ENCODE data around the gene SHCBP1. TPM values are rescaled to one million over a fixed set of nuclear protein-coding genes. Genes with fewer than 3 reads are reported as not detected.
A peak's percentile ranks its signal among the peaks of the same experiment; 100 is the strongest.

SHCBP1 gene
- total RNA-seq, result 1 to 10 TPM in 1 of 4 donors, not detected in 3; 1.8 TPM

DNA sequence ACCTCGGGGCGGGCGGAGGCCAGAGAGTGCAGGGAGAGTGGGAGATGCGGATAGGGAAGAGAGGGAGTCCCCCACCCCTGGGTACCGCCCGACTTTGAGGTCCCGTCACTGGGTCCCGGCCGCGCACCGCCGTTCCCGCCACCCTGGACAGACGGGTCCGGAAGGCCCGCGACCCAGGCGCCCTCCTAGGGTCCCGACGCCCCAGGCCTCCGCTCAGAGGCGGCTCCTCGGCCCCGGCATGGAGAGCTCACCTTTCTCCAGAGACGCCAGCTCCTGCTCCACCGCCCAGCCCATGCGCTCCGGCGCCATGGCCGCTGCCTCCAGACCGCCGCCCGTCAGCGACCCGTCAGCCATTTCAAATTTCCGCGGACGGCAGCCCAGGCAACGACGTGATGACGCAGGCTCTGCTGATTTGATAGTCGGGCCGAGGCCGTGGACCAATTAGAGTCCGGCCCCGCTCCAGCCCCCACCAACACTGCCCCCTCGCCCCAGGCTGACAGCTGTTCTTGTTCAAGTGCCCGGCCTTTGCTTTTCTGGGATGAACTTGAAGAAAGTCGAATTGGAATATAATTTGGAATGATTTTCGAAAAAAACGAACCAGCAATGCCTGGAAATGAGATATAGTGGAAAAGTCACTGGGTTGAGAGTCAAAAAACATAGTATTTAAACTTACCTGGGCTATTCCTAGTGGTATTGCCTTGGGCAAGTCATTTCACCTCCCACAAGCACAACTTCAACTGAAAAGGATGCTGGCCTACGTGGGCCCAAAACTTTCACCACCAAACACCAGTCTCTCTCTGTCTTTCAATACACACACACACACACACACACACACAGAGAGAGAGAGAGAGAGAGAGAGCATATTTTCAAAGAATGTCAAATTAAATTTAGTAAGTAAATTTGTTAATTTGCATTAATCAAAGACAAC, at the start of gene SHCBP1:
Gene SHCBP1 (minus strand): TSS at position 374 of the 928 bp plus-strand sequence. CDS start 20 bp downstream, at position 354.
- H3K36me3 ChIP-seq, result no peaks in the 10 kb centered on the region
- DNase-seq, result peak; percentile 74 to 78
- H3K4me1 ChIP-seq, result peaks cover 0 to 5% of the 10 kb centered on the region in 2 donors
- H3K27ac ChIP-seq, result no peak within 1 kb of the TSS
- TF ChIP-seq POLR2A (IDR thresholded peaks at IDR 0.05), result no peak
- TF ChIP-seq, protein P1, sequence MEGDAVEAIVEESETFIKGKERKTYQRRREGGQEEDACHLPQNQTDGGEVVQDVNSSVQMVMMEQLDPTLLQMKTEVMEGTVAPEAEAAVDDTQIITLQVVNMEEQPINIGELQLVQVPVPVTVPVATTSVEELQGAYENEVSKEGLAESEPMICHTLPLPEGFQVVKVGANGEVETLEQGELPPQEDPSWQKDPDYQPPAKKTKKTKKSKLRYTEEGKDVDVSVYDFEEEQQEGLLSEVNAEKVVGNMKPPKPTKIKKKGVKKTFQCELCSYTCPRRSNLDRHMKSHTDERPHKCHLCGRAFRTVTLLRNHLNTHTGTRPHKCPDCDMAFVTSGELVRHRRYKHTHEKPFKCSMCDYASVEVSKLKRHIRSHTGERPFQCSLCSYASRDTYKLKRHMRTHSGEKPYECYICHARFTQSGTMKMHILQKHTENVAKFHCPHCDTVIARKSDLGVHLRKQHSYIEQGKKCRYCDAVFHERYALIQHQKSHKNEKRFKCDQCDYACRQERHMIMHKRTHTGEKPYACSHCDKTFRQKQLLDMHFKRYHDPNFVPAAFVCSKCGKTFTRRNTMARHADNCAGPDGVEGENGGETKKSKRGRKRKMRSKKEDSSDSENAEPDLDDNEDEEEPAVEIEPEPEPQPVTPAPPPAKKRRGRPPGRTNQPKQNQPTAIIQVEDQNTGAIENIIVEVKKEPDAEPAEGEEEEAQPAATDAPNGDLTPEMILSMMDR (IDR thresholded peaks at IDR 0.05), result no peak
- intact Hi-C loops (cut with DNase I), result no loop called here
- H3K27me3 ChIP-seq, result no peaks in the 10 kb centered on the region
- H3K4me3 ChIP-seq (replicated peaks in 1 of 3), result peak within 1 kb of the TSS; percentile 6 to 36 (median 10)
- WGBS, 2 donors, result 1 to 2% methylated on average over 36 to 38 of the region's 52 CpGs
- H3K9me3 ChIP-seq, result no peaks in the 10 kb centered on the region

DNA sequence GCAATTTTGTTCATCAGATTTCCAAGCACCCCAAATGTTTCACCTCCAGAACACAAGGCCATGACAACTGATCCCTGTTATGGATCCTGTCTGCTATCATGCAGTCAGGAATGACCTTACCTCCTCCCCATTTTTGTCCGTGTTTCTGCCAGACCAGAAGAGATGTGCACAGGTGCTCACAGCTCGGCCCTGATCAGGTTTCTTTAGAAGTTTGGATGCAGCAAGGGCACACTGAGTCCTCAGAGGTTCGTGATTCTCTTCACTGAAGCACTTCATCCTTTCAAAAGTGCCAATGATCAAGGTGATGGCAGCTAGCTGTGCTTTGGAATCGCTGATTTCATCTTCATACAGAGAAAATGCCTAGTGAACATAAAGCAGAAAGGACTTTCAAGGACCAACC, 40.9 kb upstream of the SHCBP1 start:
- Histone ChIP-seq H3K4me1 (no peaks in the 10 kb centered on the region), H3K27ac (no peak overlapping the region), H3K36me3 (peaks cover 38 to 39% of the 10 kb centered on the region in 2 donors), H3K4me3 (replicated peaks in 1 of 3) (no peak overlapping the region), H3K27me3 (no peaks in the 10 kb centered on the region), H3K9me3 (no peaks in the 10 kb centered on the region)
- TF ChIP-seq POLR2A (IDR thresholded peaks at IDR 0.05), result no peak
- TF ChIP-seq, protein P1 (IDR thresholded peaks at IDR 0.05), result no peak
- intact Hi-C loops (cut with DNase I), result no loop called here
- no peak for DNase-seq
- WGBS, 2 donors, result 71 to 73% methylated on average over 4 of the region's 4 CpGs

GRCh38 chr16:46658925-46659324, 37.7 kb upstream of the SHCBP1 start:
- Histone ChIP-seq H3K27ac (no peak overlapping the region), H3K27me3 (no peaks in the 10 kb centered on the region), H3K36me3 (peaks cover 36 to 39% of the 10 kb centered on the region in 2 donors), H3K4me3 (replicated peaks in 1 of 3) (no peak overlapping the region), H3K4me1 (no peaks in the 10 kb centered on the region), H3K9me3 (no peaks in the 10 kb centered on the region)
- TF ChIP-seq, protein P1 (IDR thresholded peaks at IDR 0.05), result no peak
- no peak for TF ChIP-seq POLR2A (IDR thresholded peaks at IDR 0.05)
- intact Hi-C loops (cut with DNase I), result no loop called here
- WGBS, 2 donors, result 60 to 67% methylated on average over 1 of the region's 1 CpG
- peak in 1 of 2 donors; percentile 3 for DNase-seq

DNA sequence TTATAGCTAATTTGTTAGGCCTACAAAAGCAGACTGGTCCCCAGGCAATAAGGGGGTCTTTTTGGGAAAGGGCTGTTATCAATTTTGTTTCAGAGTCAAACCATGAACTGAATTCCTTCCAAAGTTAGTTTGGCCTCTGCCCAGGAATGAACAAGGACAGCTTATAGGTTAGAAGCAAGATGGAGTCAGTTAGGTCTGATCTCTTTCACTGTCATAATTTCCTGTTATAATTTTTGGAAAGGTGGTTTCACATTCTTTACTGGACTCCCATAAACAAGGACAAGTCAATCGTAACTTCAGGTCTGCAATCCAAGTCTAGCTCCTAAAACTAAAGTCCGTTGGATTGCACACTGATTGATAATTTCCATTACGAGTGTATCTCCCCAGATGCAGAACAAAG, 30.1 kb upstream of the SHCBP1 start:
- H3K27me3 ChIP-seq, result no peaks in the 10 kb centered on the region
- H3K4me3 ChIP-seq (replicated peaks in 1 of 3), result no peak overlapping the region
- no peaks in the 10 kb centered on the region for H3K4me1 ChIP-seq
- H3K9me3 ChIP-seq, result no peaks in the 10 kb centered on the region
- TF ChIP-seq, protein P1 (IDR thresholded peaks at IDR 0.05), result no peak
- H3K27ac ChIP-seq, result no peak overlapping the region
- no peaks in the 10 kb centered on the region for H3K36me3 ChIP-seq
- 89 to 94% methylated on average over 3 of the region's 3 CpGs for WGBS, 2 donors
- intact Hi-C loops (cut with DNase I), result no loop called here
- no peak for DNase-seq

DNA sequence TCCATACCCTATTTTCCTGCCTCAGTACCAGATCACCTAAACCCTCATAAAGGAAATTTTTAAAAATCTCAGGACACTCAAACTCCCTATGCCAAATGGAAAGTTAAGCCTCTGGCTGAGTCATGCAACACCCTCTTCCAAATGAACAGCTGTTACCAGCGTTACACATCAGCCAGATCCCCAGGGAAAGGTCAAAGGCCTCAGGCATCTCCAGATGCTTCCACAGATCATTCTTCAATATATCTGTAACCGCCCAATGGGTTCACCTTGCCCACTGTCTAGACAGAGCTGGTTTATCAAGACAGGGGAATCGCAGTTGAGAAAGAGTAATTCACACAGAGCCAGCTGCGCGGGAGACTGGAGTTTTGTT, 29.1 kb upstream of the SHCBP1 start:
- Histone ChIP-seq H3K36me3 (no peaks in the 10 kb centered on the region), H3K4me1 (no peaks in the 10 kb centered on the region), H3K27me3 (no peaks in the 10 kb centered on the region), H3K4me3 (replicated peaks in 1 of 3) (no peak overlapping the region), H3K27ac (peak overlapping the region in 1 of 3 donors; percentile 26), H3K9me3 (no peaks in the 10 kb centered on the region)
- intact Hi-C loops (cut with DNase I), result no loop called here
- no peak for DNase-seq
- 91 to 92% methylated on average over 5 of the region's 5 CpGs for WGBS, 2 donors
- TF ChIP-seq, protein P1 (IDR thresholded peaks at IDR 0.05), result no peak
- TF ChIP-seq POLR2A (IDR thresholded peaks at IDR 0.05), result no peak

Data from thyroid gland (tissue), 4 donors.